HG02798 (cell line): ENCODE results near the gene PRR7.

Experiments
- ATAC-seq: cut with Tn5 transposase; IDR thresholded peaks from one replicate; pipeline ENCODE4 v1.9.1; 2021; ENCODE audit warnings: mild to moderate bottlenecking; ENCODE audit not compliant: unreplicated experiment, poor library complexity

Gene PRR7

DNA sequence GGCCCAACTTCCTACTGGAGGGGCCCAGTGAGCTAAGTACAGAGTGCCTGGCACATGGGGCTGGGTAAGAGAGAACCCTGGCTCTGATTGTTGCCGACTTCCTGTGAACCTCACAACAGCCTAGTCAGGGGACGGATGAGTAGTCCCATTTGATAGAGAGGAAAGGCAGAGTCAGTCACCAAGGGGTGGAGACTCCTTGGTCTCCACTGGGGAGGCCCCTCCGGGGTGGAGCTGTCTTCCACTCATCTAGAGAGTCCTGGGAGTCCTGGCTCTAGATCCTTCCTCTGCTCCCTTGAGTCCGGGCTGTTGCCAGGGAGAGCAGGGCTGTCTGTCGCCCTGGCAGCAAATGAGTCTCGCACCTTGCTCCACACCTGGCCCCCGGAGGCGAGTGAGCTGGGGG lies 12.2 kb upstream of the PRR7 start:
- no peak for ATAC-seq

DNA sequence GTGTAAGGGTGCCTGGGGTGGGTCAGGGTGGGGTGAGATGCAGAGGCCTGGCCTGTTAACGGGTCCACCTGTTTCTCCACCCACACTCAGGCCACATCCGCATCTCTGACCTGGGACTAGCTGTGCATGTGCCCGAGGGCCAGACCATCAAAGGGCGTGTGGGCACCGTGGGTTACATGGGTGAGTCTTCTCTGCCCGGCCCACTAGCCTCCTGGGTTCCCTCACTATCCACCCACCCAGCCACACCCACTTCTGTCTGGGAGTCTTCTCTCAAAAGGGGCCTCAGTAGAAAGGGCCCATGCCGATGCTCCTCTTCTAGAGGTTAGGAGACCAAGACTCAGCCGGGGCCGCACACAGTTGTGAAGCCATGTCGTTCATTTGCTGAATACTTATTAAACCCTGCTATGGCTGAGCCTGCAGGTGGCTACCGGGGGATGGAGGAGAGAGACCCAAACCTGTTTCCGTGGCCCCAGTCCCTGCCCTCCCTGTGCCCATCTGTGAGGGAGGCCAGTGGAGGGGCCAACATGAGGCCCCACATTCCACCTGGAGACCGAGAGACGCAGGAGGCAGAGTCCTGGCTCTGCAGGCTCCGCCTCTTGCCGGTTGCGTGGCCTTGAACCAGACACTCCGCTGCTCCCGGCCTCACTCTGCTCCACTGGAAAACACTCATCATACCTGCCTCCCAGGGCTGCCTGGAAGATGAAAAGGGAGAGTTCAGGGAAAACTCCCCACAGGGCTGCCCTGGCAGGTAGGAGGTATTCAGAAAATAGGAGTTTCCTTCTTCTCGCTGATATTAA lies 11.5 kb upstream of the PRR7 start:
- ATAC-seq = no peak

DNA sequence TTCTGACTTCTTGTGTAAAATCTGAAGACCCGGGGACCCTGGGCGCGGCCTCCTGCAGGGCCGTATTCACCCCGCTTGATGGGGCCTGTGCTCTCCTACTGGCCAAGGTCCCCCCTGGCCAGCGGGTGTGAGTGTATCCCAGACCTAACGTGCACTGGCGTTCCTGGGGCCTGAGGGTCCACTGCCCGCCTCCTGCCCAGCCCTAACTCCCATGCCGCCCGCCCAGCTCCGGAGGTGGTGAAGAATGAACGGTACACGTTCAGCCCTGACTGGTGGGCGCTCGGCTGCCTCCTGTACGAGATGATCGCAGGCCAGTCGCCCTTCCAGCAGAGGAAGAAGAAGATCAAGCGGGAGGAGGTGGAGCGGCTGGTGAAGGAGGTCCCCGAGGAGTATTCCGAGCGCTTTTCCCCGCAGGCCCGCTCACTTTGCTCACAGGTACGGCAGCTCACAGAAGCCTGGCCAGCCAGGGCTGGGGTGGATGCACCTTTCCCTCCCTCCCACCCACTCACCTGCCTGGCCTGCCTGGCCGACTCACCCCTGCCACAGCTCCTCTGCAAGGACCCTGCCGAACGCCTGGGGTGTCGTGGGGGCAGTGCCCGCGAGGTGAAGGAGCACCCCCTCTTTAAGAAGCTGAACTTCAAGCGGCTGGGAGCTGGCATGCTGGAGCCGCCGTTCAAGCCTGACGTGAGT lies 10.6 kb upstream of the PRR7 start:
- ATAC-seq = no peak

DNA sequence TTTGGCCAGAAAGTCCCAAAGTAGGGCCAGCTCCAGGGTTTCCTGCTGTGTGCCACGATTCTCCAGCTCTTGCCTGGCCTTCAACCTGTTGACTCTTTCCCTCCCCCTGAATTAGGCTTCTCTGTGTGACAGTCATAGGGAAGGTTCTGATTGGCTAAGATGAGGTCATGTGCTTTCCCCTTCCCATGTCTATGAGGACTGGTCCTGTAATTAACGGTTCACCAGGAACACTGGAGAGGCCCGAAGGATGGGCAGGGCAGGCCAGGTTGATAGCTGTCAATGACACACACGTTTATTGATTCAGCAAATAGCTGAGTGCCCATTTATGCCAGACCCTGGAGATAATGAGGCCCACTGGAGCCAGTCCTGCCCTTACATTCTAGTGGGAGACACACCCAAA lies 9.0 kb upstream of the PRR7 start:
- no peak for ATAC-seq

DNA sequence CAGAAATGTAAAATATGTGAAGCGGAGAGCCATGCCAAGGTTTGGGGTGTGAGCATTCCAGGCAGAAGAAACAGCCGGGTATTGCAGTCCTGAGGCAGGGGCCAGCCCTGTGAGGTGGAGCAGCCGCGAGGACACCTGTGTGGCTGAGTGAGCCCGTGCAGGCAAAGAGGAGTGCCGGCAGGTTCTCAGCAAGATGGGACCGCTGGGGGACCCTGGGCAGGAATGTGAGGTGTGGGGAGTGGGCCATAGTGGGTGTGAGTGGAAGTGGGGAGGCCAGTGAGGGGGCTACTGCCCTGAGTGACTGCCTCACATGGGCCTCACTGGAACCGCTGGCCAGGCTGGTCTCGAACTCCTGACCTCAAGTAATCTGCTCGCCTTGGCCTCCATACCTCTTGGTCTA lies 8.1 kb upstream of the PRR7 start:
- no peak for ATAC-seq

DNA sequence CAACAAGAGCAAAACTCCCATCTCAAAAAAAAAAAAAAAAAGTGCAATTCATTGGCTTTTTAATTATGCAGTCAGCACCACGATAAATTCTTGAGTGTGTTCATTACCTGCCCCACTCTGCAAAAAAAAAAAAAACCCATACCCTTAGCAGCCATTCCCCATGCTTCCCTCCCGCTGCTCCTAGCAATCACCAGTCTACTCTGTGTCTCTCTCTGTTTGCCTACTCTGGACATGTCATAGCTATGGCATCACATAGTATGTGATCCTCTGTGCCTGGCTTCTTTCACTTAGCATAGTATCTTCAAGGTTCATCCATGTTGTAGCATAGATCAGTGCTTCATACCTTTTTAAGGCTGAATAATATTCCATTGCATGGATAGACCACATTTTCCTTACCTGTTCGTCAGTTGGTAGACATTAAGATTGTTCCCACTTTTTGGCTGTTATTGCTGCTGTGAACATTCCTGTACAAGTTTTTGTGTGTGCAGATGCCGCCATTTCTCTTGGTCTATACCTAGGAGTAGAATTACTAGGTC lies 7.0 kb upstream of the PRR7 start:
- no peak for ATAC-seq

DNA sequence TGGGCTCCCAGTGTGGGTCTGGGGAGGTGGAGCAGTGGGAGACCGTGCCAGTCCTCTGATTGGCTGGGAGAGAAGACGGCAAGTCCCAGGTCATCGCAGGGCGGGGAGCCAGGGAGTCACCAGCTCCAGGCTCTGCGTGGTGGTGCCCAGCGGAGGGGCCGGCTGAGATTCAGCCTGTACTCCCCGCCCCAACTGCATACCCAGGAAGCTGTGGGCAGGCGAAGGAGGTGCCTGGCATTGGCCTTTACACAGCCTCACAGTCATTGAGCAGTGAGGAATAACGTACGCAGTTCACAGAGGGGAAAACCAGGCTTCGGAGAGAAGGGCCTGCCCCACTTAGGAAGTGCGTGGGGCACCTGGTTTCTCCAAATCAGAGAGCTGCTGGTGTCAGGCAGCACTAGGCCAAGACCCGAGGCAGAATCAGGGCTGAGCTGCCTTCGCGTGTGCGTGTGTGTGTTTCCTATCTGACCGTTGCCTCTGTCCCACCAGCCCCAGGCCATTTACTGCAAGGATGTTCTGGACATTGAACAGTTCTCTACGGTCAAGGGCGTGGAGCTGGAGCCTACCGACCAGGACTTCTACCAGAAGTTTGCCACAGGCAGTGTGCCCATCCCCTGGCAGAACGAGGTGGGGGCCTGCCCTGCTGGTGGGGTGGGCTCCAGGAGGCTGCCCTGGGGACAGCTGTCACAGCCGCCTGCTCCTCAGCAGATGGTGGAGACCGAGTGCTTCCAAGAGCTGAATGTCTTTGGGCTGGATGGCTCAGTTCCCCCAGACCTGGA lies 6.2 kb upstream of the PRR7 start:
- no peak for ATAC-seq

DNA sequence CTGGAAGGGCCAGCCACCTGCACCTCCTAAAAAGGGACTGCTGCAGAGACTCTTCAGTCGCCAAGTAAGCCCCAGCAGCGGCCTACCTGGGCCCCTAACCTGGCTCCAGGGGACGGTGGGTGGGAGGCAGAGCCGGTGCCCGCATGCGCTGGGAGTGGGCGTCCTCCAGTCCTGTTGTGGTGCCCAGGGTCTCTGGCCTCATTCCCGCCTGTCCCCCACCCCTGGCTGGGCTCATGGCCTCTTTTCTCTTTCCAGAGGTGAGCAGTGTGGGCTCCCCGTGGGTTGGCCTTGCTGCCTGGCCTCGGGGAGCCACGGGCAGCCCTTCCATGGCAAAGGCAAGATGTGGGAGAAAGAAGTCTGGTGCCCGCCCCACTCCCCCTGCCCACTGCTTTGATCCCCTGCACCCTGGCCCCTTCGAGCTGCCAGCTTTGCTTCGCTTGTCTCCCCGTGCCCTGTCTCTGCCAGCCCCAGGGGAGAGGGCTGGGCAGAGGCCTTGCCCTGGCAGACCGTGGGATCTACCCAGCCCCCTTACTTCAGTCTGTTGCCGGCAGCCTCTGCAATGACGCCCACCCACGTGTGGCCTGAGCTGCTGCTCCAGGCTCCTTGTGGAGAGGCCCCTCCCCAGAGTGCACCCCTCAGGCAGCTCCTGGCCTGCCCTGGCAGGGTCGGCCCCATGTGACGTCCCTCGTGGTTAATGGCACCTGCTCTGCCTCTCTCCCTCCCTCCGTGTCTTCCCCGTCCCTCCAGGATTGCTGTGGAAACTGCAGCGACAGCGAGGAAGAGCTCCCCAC lies 5.4 kb upstream of the PRR7 start:
- ATAC-seq = no peak

DNA sequence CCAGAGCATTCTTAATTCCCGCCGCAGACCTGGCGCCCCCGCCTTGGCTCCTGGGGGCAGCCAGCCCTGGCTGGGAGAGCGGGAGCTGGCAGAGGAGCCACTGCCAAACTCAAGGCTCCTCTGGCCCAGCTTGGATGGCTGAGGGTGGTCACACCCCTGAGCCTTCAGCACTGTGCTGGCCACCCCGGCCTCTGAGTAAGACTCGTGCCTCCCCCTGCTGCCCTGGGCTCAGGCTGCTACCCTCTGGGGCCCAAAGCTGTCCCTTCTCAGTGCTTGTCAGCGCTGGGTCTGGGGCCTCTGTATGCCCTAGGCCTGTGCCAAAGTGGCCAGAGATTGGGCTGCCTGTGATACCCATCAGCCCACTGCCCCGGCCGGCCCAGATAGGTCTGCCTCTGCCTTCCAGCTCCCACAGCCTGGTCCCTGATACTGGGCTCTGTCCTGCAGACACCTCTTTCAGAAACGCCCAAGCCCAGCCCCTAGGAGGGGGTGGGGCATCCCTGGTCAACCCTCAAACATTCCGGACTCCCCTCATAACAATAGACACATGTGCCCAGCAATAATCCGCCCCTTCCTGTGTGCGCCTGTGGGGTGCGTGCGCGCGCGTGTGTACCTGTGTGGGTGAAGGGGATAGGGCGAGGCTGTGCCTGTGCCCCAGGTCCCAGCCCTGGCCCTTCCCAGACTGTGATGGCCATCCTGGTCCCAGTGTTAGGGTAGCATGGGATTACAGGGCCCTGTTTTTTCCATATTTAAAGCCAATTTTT lies 4.4 kb upstream of the PRR7 start:
- no peak for ATAC-seq

DNA sequence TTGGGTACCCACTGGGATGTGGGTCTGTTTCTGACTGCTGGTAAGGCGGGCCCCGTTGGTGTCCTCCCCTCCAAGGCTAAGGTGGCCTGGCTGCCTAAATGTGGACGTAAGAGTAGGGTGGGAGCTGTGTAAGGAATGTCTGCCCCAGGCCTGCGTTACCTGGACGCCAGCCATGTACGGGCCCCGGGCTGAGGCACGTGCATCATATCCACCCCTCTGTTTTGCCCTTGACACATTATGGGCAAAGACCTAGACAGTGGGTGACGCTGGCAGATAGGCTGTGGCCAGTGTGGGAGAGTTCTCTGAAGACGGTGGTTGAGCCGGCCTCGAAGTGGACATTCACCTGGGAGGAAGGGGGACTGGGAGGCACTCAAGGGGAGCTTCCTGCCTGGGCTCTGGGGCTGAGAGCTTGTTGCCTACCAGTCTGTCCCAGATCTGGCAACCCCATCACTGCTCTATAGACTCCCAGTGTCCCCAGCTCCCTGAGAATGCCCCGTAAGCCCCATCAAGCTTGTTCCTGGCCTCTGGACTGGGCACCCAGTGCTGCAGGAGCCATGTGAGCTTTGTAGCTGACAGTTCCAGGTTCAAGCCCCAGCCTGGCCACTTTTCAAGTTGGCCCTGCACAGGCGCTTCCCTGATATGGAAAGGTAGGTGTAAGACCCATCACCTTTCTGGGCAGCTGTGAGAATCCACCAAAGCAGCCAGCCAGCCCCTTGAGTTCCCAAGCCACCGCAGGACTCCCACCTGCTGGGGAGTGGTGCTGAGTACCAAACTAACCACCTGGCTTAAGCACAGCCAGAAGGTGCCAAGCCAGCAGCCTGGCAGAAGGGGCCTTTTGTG lies 3.2 kb upstream of the PRR7 start:
- ATAC-seq = no peak

DNA sequence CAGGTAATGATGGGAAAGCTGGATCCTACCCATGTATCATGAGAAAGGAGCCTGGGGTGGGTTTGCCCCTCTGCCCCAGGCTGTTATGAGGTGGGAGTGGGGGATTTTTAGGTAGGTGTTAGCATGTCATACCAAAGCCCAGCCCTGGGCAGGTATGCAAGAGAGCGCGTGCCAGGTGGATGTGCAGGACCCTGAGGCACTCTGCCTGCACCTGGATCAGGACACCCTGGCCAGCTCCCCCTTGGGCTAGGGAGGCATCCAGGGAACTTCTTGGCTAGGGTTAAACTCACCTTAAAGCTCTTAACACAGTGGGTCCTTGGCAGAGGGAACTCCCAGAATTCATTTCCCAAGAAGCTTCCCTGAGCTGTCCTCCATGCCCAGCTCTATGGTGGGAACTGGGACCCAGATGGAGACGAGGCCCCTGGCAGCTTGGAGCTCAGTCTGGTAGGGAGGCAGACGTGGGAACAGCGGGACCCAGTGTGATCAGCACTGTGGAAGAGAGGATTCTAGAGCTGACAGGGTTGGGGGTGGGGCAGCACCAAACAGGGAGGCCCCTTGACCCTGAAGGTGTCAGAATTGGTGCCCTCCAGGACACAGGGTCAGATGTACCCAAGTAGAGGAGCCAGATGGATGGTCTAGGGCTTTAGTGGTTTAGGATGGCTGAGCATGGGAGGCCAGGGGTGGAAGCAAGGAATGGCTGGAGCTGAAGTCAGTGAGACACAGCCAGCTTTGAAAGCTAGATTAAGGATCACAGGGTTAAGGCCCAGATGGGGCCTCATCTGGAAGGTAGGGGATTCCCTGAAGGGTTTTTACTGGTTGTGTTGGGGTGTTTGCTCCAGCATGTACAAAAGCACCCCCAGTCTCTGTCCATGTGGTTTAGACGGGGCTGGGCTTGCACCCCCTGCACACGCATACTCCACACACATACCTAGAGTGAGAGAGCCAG lies 2.2 kb upstream of the PRR7 start:
- no peak for ATAC-seq

DNA sequence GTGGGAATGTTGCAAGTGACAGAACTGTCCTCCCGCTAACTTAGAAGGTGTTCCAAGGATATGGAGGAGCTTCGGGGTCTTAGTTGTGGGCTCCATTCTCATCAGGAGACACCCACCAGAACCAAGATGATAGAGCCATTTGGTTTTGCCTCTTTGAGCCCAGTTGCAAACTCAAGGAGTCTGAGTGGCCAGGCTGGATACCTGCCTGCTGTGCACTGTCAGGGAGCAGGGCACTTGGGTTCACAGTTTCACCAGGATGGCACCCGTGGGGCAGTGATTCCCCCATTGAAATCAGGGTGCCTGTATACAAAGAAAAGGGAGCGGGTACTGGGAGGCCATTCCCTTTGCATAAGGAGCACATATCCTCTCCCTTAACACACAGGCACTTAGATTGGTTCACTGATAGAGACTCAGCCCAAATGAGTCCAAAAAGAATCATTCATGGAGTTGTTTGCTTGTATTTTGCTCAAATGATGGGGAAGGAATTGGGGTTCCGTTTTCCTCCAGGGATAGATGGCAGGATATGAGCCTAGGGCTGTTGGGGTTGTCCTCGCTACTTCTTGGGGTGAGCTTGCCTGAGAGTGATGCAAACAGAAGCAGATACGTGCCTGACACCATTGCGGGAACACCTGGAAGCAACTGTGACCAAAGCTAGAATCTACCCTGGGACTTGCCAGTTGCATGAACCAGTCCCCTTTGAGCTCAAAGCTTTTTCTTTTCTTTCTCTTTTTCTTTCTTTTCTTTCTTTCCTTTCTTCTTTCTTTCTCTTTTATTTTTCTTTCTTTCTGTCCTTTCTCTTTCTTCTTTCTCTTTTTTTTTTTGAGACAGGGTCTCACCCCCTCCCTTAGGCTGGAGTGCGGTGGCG lies 1.3 kb upstream of the PRR7 start:
- no peak for ATAC-seq

DNA sequence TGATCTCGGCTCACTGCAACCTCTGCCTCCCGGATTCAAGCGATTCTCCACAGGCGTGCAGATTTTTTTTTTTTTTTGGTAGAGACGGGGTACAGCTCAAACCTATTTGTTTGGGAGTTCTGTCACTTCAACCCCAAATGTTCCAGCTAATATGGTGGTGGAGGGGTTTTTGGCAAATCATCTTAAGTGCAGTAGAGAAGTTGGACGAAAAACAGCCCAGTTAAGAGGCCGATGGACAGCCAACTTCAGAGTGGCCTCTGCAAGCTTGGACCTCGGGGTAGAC lies 756 bp upstream of the PRR7 start:
- no peak for ATAC-seq

DNA sequence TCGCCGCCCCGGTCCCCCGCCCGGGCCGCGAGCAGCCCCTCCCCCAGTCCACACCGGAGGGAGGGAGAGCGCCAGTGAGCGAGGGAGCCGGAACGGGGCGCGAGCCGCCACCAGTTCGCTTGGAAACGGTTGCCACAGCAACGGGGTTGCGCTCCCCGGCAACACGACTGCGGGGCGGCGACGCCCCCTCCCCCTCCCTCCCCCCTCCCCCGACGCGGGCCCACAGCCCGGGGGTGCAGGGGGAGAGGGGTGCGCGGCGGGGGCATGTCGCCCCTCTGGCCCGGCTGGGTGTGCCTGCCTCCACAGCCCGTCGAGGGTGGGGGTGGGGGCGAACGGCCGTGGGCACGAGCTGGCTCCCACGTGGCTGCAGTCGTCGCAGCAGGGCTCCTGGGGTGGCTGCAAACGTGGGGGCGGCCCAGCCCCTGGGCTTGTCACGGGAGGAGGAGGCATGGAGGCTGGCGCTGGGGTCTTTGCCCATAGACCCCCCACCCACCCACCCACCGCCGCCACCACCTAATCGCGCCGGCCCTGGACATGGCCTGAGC lies 524 bp downstream of the PRR7 start:
- peak; percentile 30 for ATAC-seq

DNA sequence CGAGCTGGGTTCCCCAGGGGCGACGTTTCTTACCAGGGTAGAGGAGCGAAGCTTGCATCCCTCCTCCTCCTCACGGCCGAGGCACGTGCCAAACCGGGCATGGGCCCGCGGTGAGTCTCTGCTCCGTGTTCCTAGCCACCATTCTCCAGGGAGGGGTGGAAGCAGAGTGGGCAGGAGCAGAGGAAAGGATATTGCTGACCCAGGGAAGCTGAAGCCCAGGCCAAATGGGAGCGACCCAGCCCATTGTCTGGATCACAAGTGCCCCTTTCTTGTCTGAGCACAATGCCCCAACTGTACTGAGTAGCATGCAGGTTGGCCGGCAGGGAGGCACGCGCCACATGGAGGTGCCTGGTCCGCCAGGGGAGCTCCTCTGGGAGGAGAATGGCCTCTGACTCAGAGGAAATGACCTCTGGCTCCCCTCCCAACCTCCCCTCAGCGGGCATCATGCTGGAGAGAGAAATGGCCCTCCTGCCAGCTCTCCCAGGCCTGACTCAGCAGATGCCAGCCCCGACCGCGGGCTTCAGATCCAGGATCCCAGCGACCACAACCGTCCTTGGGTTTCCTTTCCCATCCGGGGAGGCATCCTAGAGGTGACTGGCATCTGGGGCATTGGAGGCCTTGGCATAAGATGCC lies 1.1 kb downstream of the PRR7 start:
- no peak for ATAC-seq

DNA sequence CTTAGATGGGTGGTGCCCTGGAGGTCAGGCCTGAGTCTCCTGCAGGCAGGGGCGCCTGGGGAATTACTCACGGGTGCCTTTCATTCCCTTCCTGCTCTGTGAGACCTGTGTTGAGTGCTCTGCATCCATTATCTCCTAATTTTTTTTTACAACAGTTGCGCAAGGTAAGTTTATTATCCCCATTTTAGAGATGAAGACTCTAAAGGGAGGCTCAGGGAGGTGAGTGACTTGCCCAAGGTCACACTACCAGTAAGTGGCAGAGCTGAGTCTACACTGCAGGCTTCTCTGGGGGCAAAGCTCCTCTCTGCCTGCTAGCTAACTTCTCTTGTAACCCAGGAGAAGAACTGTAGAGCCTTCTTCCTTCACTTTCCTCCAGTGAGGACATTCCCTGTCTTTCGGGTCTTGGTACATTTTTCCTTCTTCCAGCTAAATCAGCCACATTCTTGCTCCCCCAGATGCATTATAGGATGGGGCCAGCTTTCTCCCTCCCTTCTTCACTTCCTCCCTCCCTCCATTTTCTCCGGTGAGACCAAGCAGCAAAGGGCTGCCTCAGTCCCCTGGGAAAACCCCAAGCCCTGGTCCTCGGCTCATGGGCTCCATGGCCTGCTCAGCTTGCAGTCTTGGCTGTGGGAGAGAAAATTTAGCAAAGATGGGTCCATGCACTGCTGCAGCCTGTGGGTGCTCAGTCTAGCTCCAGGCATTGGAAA lies 1.8 kb downstream of the PRR7 start:
- no peak for ATAC-seq
